Measurements from ENCODE around the gene ZFC3H1.

The ZFC3H1 gene

GRCh38 chr12:71683633-71684032 is 20.0 kb upstream of the ZFC3H1 start:
- no peak for DNase-seq

- DNase-seq: no peak
Observed at GRCh38 chr12:71682466-71682865, 18.8 kb upstream of the ZFC3H1 start.

- DNase-seq: peak; percentile 85
Observed at GRCh38 chr12:71671816-71672215, 8.2 kb upstream of the ZFC3H1 start.

- DNase-seq: peak; percentile 57
Observed at GRCh38 chr12:71671311-71671710, 7.7 kb upstream of the ZFC3H1 start.

GRCh38 chr12:71666259-71666658 is 2.6 kb upstream of the ZFC3H1 start:
- DNase-seq: no peak

GRCh38 chr12:71665090-71665463 is 1.4 kb upstream of the ZFC3H1 start:
- DNase-seq: no peak

- DNase-seq: peak; percentile 51
Observed at GRCh38 chr12:71664411-71665089, 902 bp upstream of the ZFC3H1 start.

GRCh38 chr12:71662849-71663560 is 643 bp downstream of the ZFC3H1 start:
- peak; percentile 78 for DNase-seq

- peak; percentile 41 for DNase-seq
Observed at GRCh38 chr12:71661977-71662530, 1.6 kb downstream of the ZFC3H1 start.

GRCh38 chr12:71656740-71657139 is 6.9 kb downstream of the ZFC3H1 start:
- DNase-seq: peak; percentile 23

- no peak for DNase-seq
Observed at GRCh38 chr12:71655907-71656306, 7.7 kb downstream of the ZFC3H1 start.

GRCh38 chr12:71655495-71655894 is 8.2 kb downstream of the ZFC3H1 start:
- no peak for DNase-seq

GRCh38 chr12:71654200-71654599 is 9.4 kb downstream of the ZFC3H1 start:
- DNase-seq: no peak

- DNase-seq: no peak
Observed at GRCh38 chr12:71653137-71653536, 10.5 kb downstream of the ZFC3H1 start.

GRCh38 chr12:71652656-71653055 is 11.0 kb downstream of the ZFC3H1 start:
- no peak for DNase-seq

GRCh38 chr12:71649401-71649800 is 14.2 kb downstream of the ZFC3H1 start:
- DNase-seq: no peak

- DNase-seq: no peak
Observed at GRCh38 chr12:71648537-71648936, 15.1 kb downstream of the ZFC3H1 start.

GRCh38 chr12:71646512-71646911 is 17.1 kb downstream of the ZFC3H1 start:
- no peak for DNase-seq

- DNase-seq: peak; percentile 64
Observed at GRCh38 chr12:71645268-71645667, 18.4 kb downstream of the ZFC3H1 start.

- peak; percentile 16 for DNase-seq
Observed at GRCh38 chr12:71642264-71642663, 21.4 kb downstream of the ZFC3H1 start.

- peak; percentile 93 for DNase-seq
Observed at GRCh38 chr12:71641390-71641789, 22.3 kb downstream of the ZFC3H1 start.

GRCh38 chr12:71640316-71640715 is 23.3 kb downstream of the ZFC3H1 start:
- no peak for DNase-seq

GRCh38 chr12:71639341-71639760 is 24.3 kb downstream of the ZFC3H1 start:
- peak; percentile 38 for DNase-seq

GRCh38 chr12:71638499-71638898 is 25.1 kb downstream of the ZFC3H1 start:
- no peak for DNase-seq

Data from OCI-M1 (cell line).